DOHH2 (cell line): ENCODE results near the gene TMEM132E.

Source experiments
- EZH2phosphoT487 ChIP-seq: fragments of 200-600 bp; sonication (generic); IDR thresholded peaks from 2 replicates; pipeline ENCODE4 v1.6.1; 2017; ENCODE audit warnings: borderline replicate concordance, mild to moderate bottlenecking, antibody characterized with exemption, low read length, moderate library complexity, mixed read lengths
- TF ChIP-seq, protein P1 (sequence below): fragments of 200-600 bp; sonication (generic); IDR thresholded peaks from one replicate; pipeline ENCODE4 v1.5.1; 2014; ENCODE audit warnings: antibody characterized with exemption, mild to moderate bottlenecking, low read depth, low read length; ENCODE audit not compliant: poor library complexity, severe bottlenecking

GRCh38 chr17:34561328-34561727 is 18.1 kb upstream of the TMEM132E start:
- TF ChIP-seq, protein P1, sequence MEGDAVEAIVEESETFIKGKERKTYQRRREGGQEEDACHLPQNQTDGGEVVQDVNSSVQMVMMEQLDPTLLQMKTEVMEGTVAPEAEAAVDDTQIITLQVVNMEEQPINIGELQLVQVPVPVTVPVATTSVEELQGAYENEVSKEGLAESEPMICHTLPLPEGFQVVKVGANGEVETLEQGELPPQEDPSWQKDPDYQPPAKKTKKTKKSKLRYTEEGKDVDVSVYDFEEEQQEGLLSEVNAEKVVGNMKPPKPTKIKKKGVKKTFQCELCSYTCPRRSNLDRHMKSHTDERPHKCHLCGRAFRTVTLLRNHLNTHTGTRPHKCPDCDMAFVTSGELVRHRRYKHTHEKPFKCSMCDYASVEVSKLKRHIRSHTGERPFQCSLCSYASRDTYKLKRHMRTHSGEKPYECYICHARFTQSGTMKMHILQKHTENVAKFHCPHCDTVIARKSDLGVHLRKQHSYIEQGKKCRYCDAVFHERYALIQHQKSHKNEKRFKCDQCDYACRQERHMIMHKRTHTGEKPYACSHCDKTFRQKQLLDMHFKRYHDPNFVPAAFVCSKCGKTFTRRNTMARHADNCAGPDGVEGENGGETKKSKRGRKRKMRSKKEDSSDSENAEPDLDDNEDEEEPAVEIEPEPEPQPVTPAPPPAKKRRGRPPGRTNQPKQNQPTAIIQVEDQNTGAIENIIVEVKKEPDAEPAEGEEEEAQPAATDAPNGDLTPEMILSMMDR = no peak
- no peak for TF ChIP-seq EZH2phosphoT487
